ENCODE results near the gene CELA3A. TPM values are rescaled to one million over a fixed set of nuclear protein-coding genes. Genes with fewer than 3 reads are reported as not detected.

The CELA3A gene
- total RNA-seq, result not detected in 2 replicates

- no peak for DNase-seq (ENCODE audit: insufficient read length, low spot score, missing footprints)
- Histone ChIP-seq H3K4me2 (ENCODE audit: insufficient read depth, low read length) (no peak within 1 kb of the TSS), H4K20me1 (ENCODE audit: insufficient read depth, low read length) (no peaks in the 10 kb centered on the region), H3K27ac (ENCODE audit: low read depth, low read length) (no peak within 1 kb of the TSS), H3K27me3 (ENCODE audit: insufficient read depth, low read length) (no peaks in the 10 kb centered on the region), H2AFZ (ENCODE audit: low read length) (no peak within 1 kb of the TSS), H3K4me1 (ENCODE audit: insufficient read depth, low read length) (no peaks in the 10 kb centered on the region), H3K36me3 (ENCODE audit: insufficient read depth, low read length) (no peaks in the 10 kb centered on the region), H3K4me3 (ENCODE audit: insufficient read depth, low read length) (no peak within 1 kb of the TSS), H3K79me2 (ENCODE audit: insufficient read depth, low read length) (no peaks in the 10 kb centered on the region), H3K9me3 (ENCODE audit: low read depth, low read length) (no peaks in the 10 kb centered on the region)
- TF ChIP-seq CTCF (IDR thresholded peaks at IDR 0.05; ENCODE audit: extremely low read depth, low read depth, low read length), result no peak
These were observed at the start of gene CELA3A for GRCh38 chr1:22001409-22001808. Gene CELA3A, plus strand, starts transcription at chr1:22001657. Its CDS starts 18 bp downstream, at chr1:22001675.

GRCh38 chr1:21952786-21953520 is 48.5 kb upstream of the CELA3A start:
- Histone ChIP-seq H3K27me3 (ENCODE audit: insufficient read depth, low read length) (no peaks in the 10 kb centered on the region), H3K4me2 (ENCODE audit: insufficient read depth, low read length) (no peak overlapping the region), H3K4me3 (ENCODE audit: insufficient read depth, low read length) (no peak overlapping the region), H2AFZ (ENCODE audit: low read length) (no peak overlapping the region), H3K9me3 (ENCODE audit: low read depth, low read length) (no peaks in the 10 kb centered on the region), H4K20me1 (ENCODE audit: insufficient read depth, low read length) (no peaks in the 10 kb centered on the region), H3K4me1 (ENCODE audit: insufficient read depth, low read length) (peaks cover 8% of the 10 kb centered on the region), H3K79me2 (ENCODE audit: insufficient read depth, low read length) (no peaks in the 10 kb centered on the region), H3K36me3 (ENCODE audit: insufficient read depth, low read length) (no peaks in the 10 kb centered on the region), H3K27ac (ENCODE audit: low read depth, low read length) (no peak overlapping the region)
- TF ChIP-seq CTCF (IDR thresholded peaks at IDR 0.05; ENCODE audit: extremely low read depth, low read depth, low read length), result no peak
- no peak for DNase-seq (ENCODE audit: insufficient read length, low spot score, missing footprints)

GRCh38 chr1:21955058-21955457 is 46.4 kb upstream of the CELA3A start:
- no peak overlapping the region for H3K27ac ChIP-seq (ENCODE audit: low read depth, low read length)
- H3K4me2 ChIP-seq (ENCODE audit: insufficient read depth, low read length), result no peak overlapping the region
- H4K20me1 ChIP-seq (ENCODE audit: insufficient read depth, low read length), result no peaks in the 10 kb centered on the region
- no peaks in the 10 kb centered on the region for H3K36me3 ChIP-seq (ENCODE audit: insufficient read depth, low read length)
- peak; percentile 32 for DNase-seq (ENCODE audit: insufficient read length, low spot score, missing footprints)
- H2AFZ ChIP-seq (ENCODE audit: low read length), result no peak overlapping the region
- no peaks in the 10 kb centered on the region for H3K27me3 ChIP-seq (ENCODE audit: insufficient read depth, low read length)
- H3K4me1 ChIP-seq (ENCODE audit: insufficient read depth, low read length), result peaks cover 8% of the 10 kb centered on the region
- H3K4me3 ChIP-seq (ENCODE audit: insufficient read depth, low read length), result no peak overlapping the region
- H3K9me3 ChIP-seq (ENCODE audit: low read depth, low read length), result no peaks in the 10 kb centered on the region
- TF ChIP-seq CTCF (IDR thresholded peaks at IDR 0.05; ENCODE audit: extremely low read depth, low read depth, low read length), result no peak
- H3K79me2 ChIP-seq (ENCODE audit: insufficient read depth, low read length), result no peaks in the 10 kb centered on the region

GRCh38 chr1:21955501-21956281 is 45.8 kb upstream of the CELA3A start:
- no peaks in the 10 kb centered on the region for H3K36me3 ChIP-seq (ENCODE audit: insufficient read depth, low read length)
- no peak overlapping the region for H3K27ac ChIP-seq (ENCODE audit: low read depth, low read length)
- H3K4me3 ChIP-seq (ENCODE audit: insufficient read depth, low read length), result no peak overlapping the region
- no peaks in the 10 kb centered on the region for H3K9me3 ChIP-seq (ENCODE audit: low read depth, low read length)
- H3K4me2 ChIP-seq (ENCODE audit: insufficient read depth, low read length), result no peak overlapping the region
- H2AFZ ChIP-seq (ENCODE audit: low read length), result peak overlapping the region; percentile 35
- peaks cover 8% of the 10 kb centered on the region for H3K4me1 ChIP-seq (ENCODE audit: insufficient read depth, low read length)
- DNase-seq (ENCODE audit: insufficient read length, low spot score, missing footprints), result peak; percentile 65
- no peaks in the 10 kb centered on the region for H4K20me1 ChIP-seq (ENCODE audit: insufficient read depth, low read length)
- H3K79me2 ChIP-seq (ENCODE audit: insufficient read depth, low read length), result no peaks in the 10 kb centered on the region
- no peaks in the 10 kb centered on the region for H3K27me3 ChIP-seq (ENCODE audit: insufficient read depth, low read length)
- no peak for TF ChIP-seq CTCF (IDR thresholded peaks at IDR 0.05; ENCODE audit: extremely low read depth, low read depth, low read length)
